ENCODE data around the gene BIN2.

The BIN2 gene

GRCh38 chr12:51253276-51253675 lies 70.7 kb downstream of the BIN2 start:
- no peak for DNase-seq

DNA sequence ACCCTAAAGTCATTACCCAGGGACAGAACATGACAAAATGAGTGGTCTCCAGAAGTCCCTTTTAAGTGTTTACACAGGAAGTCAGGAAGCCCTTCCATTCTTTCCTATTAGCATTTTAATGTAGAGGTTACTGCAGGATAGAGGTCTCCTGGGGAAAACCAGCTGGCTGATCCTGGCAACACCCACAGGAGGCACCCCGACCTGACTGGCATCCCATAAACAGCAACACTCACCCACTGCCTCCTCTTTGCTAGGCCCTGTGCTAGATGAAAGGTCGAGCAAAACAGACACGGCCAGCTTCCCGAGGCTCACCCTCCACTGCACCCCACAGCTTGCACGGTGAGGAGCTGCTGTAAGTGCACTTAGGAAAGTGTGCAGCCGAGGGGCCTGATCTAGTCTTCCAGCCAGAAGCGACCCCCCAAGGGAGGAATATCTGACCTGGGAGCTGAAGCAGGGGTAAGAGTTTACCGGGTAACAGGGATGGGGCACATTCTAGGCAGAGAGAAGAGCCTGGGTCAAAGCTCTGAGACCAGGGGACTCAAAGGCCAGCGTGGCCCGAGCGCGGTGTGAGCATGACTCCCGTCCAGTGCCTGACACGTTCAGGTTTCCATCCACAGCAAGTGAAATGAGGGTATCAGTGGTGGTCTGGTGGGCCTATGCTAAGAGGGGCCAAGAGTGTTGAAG lies 76.3 kb downstream of the BIN2 start:
- DNase-seq: no peak

GRCh38 chr12:51246254-51246853 lies 77.6 kb downstream of the BIN2 start:
- peak; percentile 63 for DNase-seq

DNA sequence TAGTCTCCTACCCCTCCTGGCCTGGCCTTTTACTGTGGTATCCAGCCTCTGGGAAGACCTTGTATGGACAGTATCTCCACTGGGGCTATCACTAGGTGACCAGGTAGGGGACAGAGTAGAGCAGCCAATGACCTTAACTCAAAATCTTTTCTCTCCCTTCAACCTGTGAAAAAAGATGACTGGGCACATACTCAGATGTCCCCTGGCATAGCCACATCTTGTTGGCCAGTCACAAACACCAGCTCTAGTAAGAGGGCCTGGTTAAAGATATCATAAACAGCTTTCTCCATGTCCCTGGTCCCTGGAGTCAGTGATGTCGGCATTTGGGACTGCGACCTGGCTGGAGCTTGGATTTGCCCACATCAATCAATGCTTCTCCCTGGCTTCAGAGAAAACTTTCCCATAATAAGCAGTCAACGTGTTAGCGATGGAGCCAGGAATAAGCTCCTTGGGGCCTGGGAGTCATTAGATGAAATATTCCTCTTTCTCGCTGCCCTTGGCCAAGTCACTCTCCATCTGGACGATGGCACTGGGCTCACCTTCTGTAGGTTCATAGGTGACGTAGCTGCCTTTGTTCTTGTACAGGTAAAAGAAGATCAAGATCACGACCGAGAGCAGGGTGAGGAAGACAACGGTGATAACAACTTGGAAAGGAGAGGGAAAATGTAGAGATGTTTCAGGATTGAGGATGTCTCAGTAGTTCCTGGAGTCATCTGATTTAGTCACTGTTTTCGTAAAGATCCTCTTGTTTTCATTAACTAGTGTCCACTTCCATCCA lies 78.3 kb downstream of the BIN2 start:
- no peak for DNase-seq

- DNase-seq: no peak
Observed at GRCh38 chr12:51244269-51244668, 79.7 kb downstream of the BIN2 start.

GRCh38 chr12:51242876-51243275 lies 81.1 kb downstream of the BIN2 start:
- DNase-seq: no peak

GRCh38 chr12:51242120-51242519 lies 81.9 kb downstream of the BIN2 start:
- DNase-seq: no peak

- no peak for DNase-seq
Observed at GRCh38 chr12:51240971-51241370, 83.0 kb downstream of the BIN2 start.

GRCh38 chr12:51238510-51239334 lies 85.3 kb downstream of the BIN2 start, which contains the start of gene DAZAP2:
TSS of gene DAZAP2 (plus strand) at chr12:51238826. CDS start at chr12:51238908, 82 bp downstream.
- DNase-seq: peak; percentile 97

DNA sequence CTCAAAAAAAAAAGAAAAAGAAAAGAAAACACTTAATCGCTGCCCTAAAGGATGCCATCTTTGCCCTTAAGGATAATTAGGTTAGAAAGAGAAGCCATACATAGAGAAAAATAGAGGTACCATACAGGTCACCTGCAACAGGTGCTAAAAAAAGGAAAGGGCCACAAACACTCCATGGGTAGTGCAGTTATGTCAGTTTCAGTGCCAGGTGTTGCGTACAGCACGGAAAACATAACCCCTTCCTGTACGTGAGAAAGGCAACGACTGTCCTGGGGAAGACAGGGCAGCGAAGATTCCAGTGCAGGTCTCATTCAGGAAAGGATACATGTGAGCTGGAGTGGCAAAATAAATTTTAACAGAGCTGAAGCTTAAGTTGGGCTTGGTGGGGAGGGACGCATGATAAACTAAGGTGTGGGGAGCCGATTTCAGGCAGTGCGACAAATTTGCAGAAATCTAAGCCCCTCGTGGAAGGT lies 85.9 kb downstream of the BIN2 start:
- DNase-seq: no peak

DNA sequence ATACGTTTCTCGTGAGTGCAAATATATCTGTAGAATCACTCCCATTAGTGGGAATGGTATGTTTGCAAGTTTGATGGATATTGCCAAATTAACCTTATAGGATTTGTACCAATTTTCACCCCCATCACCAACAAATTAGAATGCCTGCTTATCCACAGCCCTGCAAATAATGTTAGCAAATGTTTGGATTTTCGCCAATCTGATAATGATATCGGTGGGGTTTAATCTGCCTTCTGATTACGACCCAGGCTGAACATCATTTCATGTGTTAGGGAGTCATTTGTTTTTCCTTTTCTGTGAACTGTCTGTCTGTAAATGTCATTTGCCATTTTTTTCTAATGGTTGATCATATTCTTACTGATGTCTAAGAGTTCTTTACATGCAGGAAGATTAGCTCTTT lies 89.4 kb downstream of the BIN2 start:
- DNase-seq: no peak

DNA sequence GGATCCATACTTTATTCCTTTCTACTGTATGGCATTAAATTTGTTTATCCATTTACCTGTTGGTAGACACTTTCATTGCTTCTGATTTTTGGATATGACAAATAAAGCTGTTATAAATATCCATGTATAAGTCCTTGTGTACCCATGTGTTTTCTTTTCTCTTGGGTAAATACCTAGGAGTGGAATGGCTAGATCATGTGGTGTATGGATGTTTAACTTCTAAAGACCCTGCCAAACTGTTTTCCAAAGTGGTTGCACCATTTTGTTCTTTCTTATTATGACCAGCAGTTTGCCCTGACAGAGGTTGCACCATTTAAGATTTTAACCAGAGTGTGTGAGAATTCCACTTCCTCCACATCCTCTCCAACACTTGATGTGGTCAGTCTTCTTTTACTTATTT lies 91.3 kb downstream of the BIN2 start:
- no peak for DNase-seq
